HepG2 (cell line): ENCODE data around the gene ATF6. TPM values are rescaled to one million over a fixed set of nuclear protein-coding genes. Genes with fewer than 3 reads are reported as not detected.
A peak's percentile ranks its signal among the peaks of the same experiment; 100 is the strongest.

Experiments used
- FOSL1 ChIP-seq: sonication (generic); formaldehyde crosslinking; IDR thresholded peaks from 2 replicates; pipeline ENCODE4 v1.9.0; 2021; ENCODE audit warnings: missing genetic modification reagents, borderline replicate concordance
- HDAC6 ChIP-seq: fragments of 200-600 bp; sonication (generic); IDR thresholded peaks from 2 replicates; pipeline ENCODE4 v1.7.0; 2017; ENCODE audit warnings: mild to moderate bottlenecking, antibody characterized with exemption, low read length, low read depth
- NCOA2 ChIP-seq: sonication (generic); formaldehyde crosslinking; IDR thresholded peaks from 2 replicates; pipeline ENCODE4 v1.8.0; 2022; ENCODE audit warnings: inconsistent platforms
- NFE2 ChIP-seq: sonication (generic); formaldehyde crosslinking; IDR thresholded peaks from 2 replicates; pipeline ENCODE4 v1.4.0; 2020; ENCODE audit warnings: missing genetic modification reagents
- RARG ChIP-seq: sonication (generic); formaldehyde crosslinking; IDR thresholded peaks from 2 replicates; pipeline ENCODE4 v1.4.0; 2020; ENCODE audit warnings: low read depth, mild to moderate bottlenecking, missing genetic modification reagents
- RXRA ChIP-seq: sonication (generic); formaldehyde crosslinking; IDR thresholded peaks from 2 replicates; pipeline ENCODE4 v1.5.1; 2020; ENCODE audit warnings: missing genetic modification reagents
- SOX13 ChIP-seq, 3 experiments: fragments of 450-650 bp in 1 of 3; sonication (generic) in 1 of 3; formaldehyde crosslinking in 1 of 3; IDR thresholded peaks in 2 of 3; conservative IDR thresholded peaks in 1 of 3; 2 replicates each; pipeline versions ENCODE4 v1.5.0 to v1.6.1; 2016 to 2020; ENCODE audit warnings: antibody characterized with exemption in 1 of 3, mild to moderate bottlenecking in 1 of 3, missing compliant biosample characterization in 1 of 3, missing genetic modification reagents in 1 of 3, moderate library complexity in 1 of 3
- ZBTB14 ChIP-seq: sonication (generic); formaldehyde crosslinking; IDR thresholded peaks from 2 replicates; pipeline ENCODE4 v1.4.0; 2020; ENCODE audit warnings: missing genetic modification reagents
- ZNF180 ChIP-seq: sonication (generic); formaldehyde crosslinking; IDR thresholded peaks from 2 replicates; pipeline ENCODE4 v1.4.0; 2020; ENCODE audit warnings: low read depth, missing genetic modification reagents, borderline replicate concordance
- ZNF691 ChIP-seq: sonication (generic); formaldehyde crosslinking; IDR thresholded peaks from 2 replicates; pipeline ENCODE4 v1.4.0; 2020; ENCODE audit warnings: missing genetic modification reagents, low read depth, mild to moderate bottlenecking, borderline replicate concordance
- ZNF891 ChIP-seq: sonication (generic); formaldehyde crosslinking; IDR thresholded peaks from 2 replicates; pipeline ENCODE4 v1.5.0; 2020; ENCODE audit warnings: mild to moderate bottlenecking, missing genetic modification reagents
- polyA plus RNA-seq, 8 experiments: library from polyadenylated mRNA; depleted of rRNA in 3 of 8; stranded (reverse) in 7 of 8; unstranded in 1 of 8; fragments of >200 nt; fragmentation: Illumina TruSeq in 4 of 8; extraction: Trizol in 4 of 8; gene quantifications; 2 replicates each; pipeline versions ENCODE4 v1.2.1 to v1.2.3, GENCODE V29; 2011 to 2016; ENCODE audit warnings: low read depth in 4 of 8, missing spikeins in 1 of 8, mixed read lengths in 1 of 8; ENCODE audit not compliant: insufficient read depth in 1 of 8
- total RNA-seq, 5 experiments: library from RNA; depleted of rRNA; stranded (reverse); fragments of >200 nt; fragmentation: Illumina TruSeq; extraction: Trizol; gene quantifications; 2 replicates each; pipeline ENCODE4 v1.2.3, GENCODE V29; 2016; ENCODE audit warnings: low read depth in 1 of 5
- TF ChIP-seq, protein P1 (sequence below): sonication (generic); formaldehyde crosslinking; IDR thresholded peaks from 2 replicates; pipeline ENCODE4 v1.4.0; 2020; ENCODE audit warnings: missing genetic modification reagents
- TF ChIP-seq, protein P2 (sequence below): sonication (generic); formaldehyde crosslinking; IDR thresholded peaks from 2 replicates; pipeline ENCODE4 v1.5.0; 2020; ENCODE audit warnings: mild to moderate bottlenecking, missing genetic modification reagents, borderline replicate concordance
- TF ChIP-seq, protein P3 (sequence below): sonication (generic); formaldehyde crosslinking; IDR thresholded peaks from 2 replicates; pipeline ENCODE4 v1.4.0; 2020; ENCODE audit warnings: missing genetic modification reagents
- TF ChIP-seq, protein P4 (sequence below): sonication (generic); formaldehyde crosslinking; IDR thresholded peaks from 2 replicates; pipeline ENCODE4 v1.4.0; 2020; ENCODE audit warnings: mild to moderate bottlenecking, low read depth, missing genetic modification reagents

ATF6 gene
- total and polyA plus RNA-seq, 2 of the 13 experiments (the other 11 are each of a cell fraction or from before 2014, with no cell fraction given): 13.2 to 14.5 TPM

DNA sequence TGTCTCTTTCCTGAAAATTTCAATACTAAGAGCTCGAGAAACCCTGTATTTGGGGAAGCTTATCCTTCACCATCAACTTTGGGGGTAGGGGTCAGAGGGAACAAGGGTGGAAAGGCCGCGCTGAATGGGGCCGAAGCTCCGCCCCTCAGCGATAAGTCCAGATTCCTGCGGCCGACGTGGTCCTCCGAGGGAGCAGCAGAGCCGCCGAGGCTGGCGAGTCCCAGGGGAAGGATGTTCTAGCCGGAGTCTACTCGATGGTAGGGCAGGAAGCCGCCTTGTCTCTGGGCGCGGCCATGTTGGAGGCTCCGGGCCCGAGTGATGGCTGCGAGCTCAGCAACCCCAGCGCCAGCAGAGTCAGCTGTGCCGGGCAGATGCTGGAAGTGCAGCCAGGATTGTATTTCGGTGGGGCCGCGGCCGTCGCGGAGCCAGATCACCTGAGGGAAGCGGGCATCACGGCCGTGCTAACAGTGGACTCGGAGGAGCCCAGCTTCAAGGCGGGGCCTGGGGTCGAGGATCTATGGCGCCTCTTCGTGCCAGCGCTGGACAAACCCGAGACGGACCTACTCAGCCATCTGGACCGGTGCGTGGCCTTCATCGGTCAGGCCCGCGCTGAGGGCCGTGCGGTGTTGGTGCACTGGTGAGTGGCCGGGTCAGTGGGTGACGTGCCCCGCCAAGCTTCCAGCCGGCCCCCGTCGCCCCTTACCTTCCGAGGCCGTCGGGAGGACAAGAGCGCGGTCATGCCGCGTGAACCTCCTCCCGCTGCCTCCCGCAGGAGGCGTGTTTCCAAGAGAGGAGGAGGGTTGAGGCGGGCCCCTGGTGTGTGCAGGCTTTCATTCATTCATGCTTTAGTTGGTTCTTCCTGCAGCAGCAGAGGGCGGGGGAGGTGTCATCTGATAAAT, 16.4 kb upstream of the ATF6 start, which contains the start of gene DUSP12 (continued):
- TF ChIP-seq HDAC6 (no peak), RARG (CRISPR knock-in tag) (no peak), ZNF180 (no peak), NFE2 (no peak), NCOA2 (CRISPR knock-in tag) (peak; percentile 44; the same call in 1 of the 2 replicates), FOSL1 (no peak), SOX13 (IDR thresholded peaks at IDR 0.05) (no peak), SOX13 (CRISPR knock-in tag; conservative IDR thresholded peaks at IDR 0.05 in 1 of 2, IDR thresholded peaks at IDR 0.05 in 1 of 2) (peak in 1 of 2 experiments; percentile 12; a peak in 1 of 4 replicates), ZNF691 (peak; percentile 35; the same call in 1 of the 2 replicates), ZBTB14 (CRISPR knock-in tag) (no peak), RXRA (CRISPR knock-in tag) (peak; percentile 73), ZNF891 (peak; percentile 96)
- TF ChIP-seq, protein P1, sequence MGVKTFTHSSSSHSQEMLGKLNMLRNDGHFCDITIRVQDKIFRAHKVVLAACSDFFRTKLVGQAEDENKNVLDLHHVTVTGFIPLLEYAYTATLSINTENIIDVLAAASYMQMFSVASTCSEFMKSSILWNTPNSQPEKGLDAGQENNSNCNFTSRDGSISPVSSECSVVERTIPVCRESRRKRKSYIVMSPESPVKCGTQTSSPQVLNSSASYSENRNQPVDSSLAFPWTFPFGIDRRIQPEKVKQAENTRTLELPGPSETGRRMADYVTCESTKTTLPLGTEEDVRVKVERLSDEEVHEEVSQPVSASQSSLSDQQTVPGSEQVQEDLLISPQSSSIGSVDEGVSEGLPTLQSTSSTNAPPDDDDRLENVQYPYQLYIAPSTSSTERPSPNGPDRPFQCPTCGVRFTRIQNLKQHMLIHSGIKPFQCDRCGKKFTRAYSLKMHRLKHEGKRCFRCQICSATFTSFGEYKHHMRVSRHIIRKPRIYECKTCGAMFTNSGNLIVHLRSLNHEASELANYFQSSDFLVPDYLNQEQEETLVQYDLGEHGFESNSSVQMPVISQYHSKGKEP (CRISPR knock-in tag): 0 out of 2 replicates have a peak, but pooled peaks have one; percentile 12
- TF ChIP-seq, protein P2, sequence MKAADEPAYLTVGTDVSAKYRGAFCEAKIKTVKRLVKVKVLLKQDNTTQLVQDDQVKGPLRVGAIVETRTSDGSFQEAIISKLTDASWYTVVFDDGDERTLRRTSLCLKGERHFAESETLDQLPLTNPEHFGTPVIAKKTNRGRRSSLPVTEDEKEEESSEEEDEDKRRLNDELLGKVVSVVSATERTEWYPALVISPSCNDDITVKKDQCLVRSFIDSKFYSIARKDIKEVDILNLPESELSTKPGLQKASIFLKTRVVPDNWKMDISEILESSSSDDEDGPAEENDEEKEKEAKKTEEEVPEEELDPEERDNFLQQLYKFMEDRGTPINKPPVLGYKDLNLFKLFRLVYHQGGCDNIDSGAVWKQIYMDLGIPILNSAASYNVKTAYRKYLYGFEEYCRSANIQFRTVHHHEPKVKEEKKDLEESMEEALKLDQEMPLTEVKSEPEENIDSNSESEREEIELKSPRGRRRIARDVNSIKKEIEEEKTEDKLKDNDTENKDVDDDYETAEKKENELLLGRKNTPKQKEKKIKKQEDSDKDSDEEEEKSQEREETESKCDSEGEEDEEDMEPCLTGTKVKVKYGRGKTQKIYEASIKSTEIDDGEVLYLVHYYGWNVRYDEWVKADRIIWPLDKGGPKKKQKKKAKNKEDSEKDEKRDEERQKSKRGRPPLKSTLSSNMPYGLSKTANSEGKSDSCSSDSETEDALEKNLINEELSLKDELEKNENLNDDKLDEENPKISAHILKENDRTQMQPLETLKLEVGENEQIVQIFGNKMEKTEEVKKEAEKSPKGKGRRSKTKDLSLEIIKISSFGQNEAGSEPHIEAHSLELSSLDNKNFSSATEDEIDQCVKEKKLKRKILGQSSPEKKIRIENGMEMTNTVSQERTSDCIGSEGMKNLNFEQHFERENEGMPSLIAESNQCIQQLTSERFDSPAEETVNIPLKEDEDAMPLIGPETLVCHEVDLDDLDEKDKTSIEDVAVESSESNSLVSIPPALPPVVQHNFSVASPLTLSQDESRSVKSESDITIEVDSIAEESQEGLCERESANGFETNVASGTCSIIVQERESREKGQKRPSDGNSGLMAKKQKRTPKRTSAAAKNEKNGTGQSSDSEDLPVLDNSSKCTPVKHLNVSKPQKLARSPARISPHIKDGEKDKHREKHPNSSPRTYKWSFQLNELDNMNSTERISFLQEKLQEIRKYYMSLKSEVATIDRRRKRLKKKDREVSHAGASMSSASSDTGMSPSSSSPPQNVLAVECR: peak; percentile 91
- TF ChIP-seq, protein P3, sequence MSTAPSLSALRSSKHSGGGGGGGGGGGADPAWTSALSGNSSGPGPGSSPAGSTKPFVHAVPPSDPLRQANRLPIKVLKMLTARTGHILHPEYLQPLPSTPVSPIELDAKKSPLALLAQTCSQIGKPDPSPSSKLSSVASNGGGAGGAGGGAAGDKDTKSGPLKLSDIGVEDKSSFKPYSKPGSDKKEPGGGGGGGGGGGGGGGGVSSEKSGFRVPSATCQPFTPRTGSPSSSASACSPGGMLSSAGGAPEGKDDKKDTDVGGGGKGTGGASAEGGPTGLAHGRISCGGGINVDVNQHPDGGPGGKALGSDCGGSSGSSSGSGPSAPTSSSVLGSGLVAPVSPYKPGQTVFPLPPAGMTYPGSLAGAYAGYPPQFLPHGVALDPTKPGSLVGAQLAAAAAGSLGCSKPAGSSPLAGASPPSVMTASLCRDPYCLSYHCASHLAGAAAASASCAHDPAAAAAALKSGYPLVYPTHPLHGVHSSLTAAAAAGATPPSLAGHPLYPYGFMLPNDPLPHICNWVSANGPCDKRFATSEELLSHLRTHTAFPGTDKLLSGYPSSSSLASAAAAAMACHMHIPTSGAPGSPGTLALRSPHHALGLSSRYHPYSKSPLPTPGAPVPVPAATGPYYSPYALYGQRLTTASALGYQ (CRISPR knock-in tag): no peak
- TF ChIP-seq, protein P4, sequence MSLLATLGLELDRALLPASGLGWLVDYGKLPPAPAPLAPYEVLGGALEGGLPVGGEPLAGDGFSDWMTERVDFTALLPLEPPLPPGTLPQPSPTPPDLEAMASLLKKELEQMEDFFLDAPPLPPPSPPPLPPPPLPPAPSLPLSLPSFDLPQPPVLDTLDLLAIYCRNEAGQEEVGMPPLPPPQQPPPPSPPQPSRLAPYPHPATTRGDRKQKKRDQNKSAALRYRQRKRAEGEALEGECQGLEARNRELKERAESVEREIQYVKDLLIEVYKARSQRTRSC (CRISPR knock-in tag): no peak; the same call in 1 of the 2 replicates
